NCI-H82 (cell line): ENCODE results near the gene OXGR1.
"Not testable (repeated sequence)": the region's sequence is repeated elsewhere in the genome, so short reads cannot be mapped to it uniquely, and the experiment has no call there.

ENCODE experiments used
- DNase-seq: peaks from one replicate; lab custom pipeline; 2025; lab: John Stamatoyannopoulos, UW

OXGR1 gene

GRCh38 chr13:97005625-97006262 is 11.5 kb upstream of the OXGR1 start:
- DNase-seq: no peak

GRCh38 chr13:97004886-97005285 is 10.6 kb upstream of the OXGR1 start:
- DNase-seq: no peak

GRCh38 chr13:97004096-97004876 is 10.0 kb upstream of the OXGR1 start:
- DNase-seq: no peak

GRCh38 chr13:97003071-97003470 is 8.8 kb upstream of the OXGR1 start:
- no peak for DNase-seq

GRCh38 chr13:97002581-97002980 is 8.3 kb upstream of the OXGR1 start:
- DNase-seq: no peak

GRCh38 chr13:97001636-97002035 is 7.4 kb upstream of the OXGR1 start:
- no peak for DNase-seq

GRCh38 chr13:97000295-97000925 is 6.1 kb upstream of the OXGR1 start:
- no peak for DNase-seq

- DNase-seq: no peak
These were observed 4.8 kb upstream of the OXGR1 start for GRCh38 chr13:96999091-96999490.

GRCh38 chr13:96998051-96998450 is 3.8 kb upstream of the OXGR1 start:
- no peak for DNase-seq

- DNase-seq: no peak
These were observed 2.6 kb upstream of the OXGR1 start for GRCh38 chr13:96996886-96997285.

GRCh38 chr13:96996107-96996506 is 1.8 kb upstream of the OXGR1 start:
- no peak for DNase-seq

GRCh38 chr13:96994858-96995243 is 575 bp upstream of the OXGR1 start:
- DNase-seq: no peak

- no peak for DNase-seq
These were observed 651 bp downstream of the OXGR1 start for GRCh38 chr13:96993634-96994016.

GRCh38 chr13:96992633-96993032 is 1.6 kb downstream of the OXGR1 start:
- DNase-seq: peak; percentile 90

GRCh38 chr13:96991072-96991471 is 3.2 kb downstream of the OXGR1 start:
- peak; percentile 14 for DNase-seq

GRCh38 chr13:96988441-96988840 is 5.8 kb downstream of the OXGR1 start:
- peak; percentile 97 for DNase-seq

- DNase-seq: peak; percentile 33
These were observed 10.2 kb downstream of the OXGR1 start for GRCh38 chr13:96984051-96984508.

- DNase-seq: no peak
These were observed 11.6 kb downstream of the OXGR1 start for GRCh38 chr13:96982672-96983071.

GRCh38 chr13:96979861-96980260 is 14.4 kb downstream of the OXGR1 start:
- not testable (repeated sequence) for DNase-seq

- DNase-seq: no peak
These were observed 26.2 kb downstream of the OXGR1 start for GRCh38 chr13:96968027-96968426.

- peak; percentile 77 for DNase-seq
These were observed 27.0 kb downstream of the OXGR1 start for GRCh38 chr13:96967248-96967745.

GRCh38 chr13:96966415-96967102 is 27.7 kb downstream of the OXGR1 start:
- no peak for DNase-seq
